LNCaP clone FGC (cell line): ENCODE data around the gene BLM.

ENCODE experiments used
- DNase-seq: peaks from one replicate; pipeline ENCODE4 v3.0.0-alpha.2; 2011; ENCODE audit warnings: low read depth
- H3K4me3 ChIP-seq: 2 replicates; pipeline ENCODE4 v1.5.1; 2011; ENCODE audit warnings: mild to moderate bottlenecking, low read depth, low read length, control low read depth
- TF ChIP-seq, protein P1 (sequence below): IDR thresholded peaks from 2 replicates; pipeline ENCODE4 v1.5.1; 2012; ENCODE audit warnings: mild to moderate bottlenecking; ENCODE audit not compliant: control insufficient read depth, insufficient read depth; ENCODE audit errors: extremely low read depth

Gene BLM

DNA sequence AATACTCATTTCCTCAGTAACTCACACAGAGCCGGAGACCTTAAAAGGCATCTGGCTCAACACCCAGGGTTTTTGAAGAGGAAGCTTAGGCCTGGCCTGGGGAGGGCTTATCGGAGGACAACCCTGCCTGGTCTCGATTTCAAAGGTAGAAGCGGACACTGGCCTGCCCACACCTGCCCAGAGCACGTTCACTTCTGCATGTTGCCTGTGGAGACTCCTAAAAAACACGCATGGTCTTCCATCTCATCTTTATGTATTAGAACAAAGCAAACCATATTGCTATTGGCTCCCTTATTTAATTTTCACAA is 95.8 kb downstream of the BLM start:
- DNase-seq: no peak
- TF ChIP-seq, protein P1, sequence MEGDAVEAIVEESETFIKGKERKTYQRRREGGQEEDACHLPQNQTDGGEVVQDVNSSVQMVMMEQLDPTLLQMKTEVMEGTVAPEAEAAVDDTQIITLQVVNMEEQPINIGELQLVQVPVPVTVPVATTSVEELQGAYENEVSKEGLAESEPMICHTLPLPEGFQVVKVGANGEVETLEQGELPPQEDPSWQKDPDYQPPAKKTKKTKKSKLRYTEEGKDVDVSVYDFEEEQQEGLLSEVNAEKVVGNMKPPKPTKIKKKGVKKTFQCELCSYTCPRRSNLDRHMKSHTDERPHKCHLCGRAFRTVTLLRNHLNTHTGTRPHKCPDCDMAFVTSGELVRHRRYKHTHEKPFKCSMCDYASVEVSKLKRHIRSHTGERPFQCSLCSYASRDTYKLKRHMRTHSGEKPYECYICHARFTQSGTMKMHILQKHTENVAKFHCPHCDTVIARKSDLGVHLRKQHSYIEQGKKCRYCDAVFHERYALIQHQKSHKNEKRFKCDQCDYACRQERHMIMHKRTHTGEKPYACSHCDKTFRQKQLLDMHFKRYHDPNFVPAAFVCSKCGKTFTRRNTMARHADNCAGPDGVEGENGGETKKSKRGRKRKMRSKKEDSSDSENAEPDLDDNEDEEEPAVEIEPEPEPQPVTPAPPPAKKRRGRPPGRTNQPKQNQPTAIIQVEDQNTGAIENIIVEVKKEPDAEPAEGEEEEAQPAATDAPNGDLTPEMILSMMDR: no peak
- H3K4me3 ChIP-seq: no peak overlapping the region

DNA sequence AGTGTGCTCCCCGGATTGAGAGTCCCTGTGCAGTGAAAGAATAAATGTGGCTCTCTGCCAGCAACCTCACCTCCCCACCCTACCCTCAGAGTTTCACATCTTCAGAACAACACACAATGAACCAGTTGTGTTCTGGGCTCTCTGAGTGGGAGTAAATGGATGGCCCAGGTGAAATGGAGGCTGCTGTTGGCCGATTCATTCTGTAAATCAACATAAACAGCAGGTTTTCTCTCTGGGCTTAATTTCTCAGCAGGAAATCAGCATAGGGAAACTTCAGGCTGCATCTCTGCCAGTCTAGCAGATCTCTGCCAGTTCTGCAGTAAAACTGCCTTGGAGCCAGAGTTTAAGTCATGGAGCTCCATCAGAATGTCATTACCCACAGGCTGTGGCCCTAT is 96.6 kb downstream of the BLM start:
- no peak overlapping the region for H3K4me3 ChIP-seq
- DNase-seq: no peak
- TF ChIP-seq, protein P1: no peak

DNA sequence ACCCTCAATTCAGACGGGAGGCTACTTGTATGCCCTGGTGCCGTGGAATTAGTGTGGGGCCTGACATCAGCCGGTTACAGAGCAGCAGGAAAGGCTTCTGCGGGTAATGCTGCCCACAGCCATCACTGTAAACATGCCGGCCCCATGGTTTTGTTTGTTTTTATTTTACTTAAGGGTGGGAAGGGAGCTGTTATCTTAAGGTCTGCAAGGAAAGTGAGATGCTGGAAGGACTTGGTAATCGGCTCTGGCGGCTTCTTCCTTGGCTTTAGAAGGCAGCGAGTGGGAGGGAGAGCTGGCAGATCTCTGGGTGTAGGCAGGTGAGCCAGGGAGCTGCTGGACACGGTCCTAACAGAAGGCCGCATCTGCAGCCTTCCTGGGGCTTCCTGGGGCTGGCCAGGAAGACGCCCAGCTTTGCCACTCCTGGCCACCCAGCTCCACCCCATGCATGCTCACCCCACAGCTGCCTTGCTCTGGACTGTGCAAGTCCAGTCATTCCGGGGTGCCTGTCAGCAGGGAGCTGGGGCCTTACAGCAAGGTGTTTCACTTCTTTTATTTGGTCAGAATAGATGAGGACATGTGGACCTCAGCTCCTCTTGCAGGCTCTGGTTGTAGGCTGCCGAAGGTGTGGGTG is 97.2 kb downstream of the BLM start:
- DNase-seq: no peak

DNA sequence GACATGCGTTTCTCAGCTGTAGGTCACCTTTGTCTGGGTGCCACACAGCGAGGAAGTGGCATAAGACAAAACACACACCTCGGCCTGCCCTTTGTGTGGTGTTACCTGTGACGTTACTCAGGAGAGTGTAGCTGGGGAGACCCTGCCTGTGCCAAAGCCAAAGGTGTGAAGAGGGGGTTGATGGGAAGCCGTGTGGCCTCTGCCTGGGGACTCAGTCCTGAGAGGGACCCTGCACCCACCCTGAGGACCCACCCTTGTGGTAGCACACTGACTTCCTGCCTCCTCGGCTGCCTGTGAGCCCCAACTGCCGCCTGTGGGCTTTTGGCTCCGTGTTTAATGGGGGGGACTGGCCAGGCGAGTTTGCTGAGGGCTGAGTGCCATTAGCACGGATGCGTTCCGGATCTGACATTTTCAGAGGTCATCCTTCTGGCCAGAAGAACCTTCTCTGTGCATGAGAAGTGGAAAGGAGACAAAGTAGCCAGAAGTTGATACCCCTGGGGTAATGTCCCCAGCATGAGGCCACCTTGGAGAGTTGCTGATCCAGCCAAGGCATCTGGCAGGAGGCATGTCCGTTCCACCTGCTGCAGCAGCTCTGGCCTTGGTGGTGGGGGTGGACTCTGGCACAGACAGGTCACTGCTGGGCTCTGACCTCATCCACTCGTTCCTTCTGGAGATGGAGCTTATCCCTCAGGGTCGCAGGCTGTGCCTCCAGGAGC is 99.4 kb downstream of the BLM start:
- DNase-seq: no peak
- no peak overlapping the region for H3K4me3 ChIP-seq
- TF ChIP-seq, protein P1: no peak

More for the DNA sequence above, 97.2 kb downstream of the BLM start:
- TF ChIP-seq, protein P1: no peak
- no peak overlapping the region for H3K4me3 ChIP-seq

DNA sequence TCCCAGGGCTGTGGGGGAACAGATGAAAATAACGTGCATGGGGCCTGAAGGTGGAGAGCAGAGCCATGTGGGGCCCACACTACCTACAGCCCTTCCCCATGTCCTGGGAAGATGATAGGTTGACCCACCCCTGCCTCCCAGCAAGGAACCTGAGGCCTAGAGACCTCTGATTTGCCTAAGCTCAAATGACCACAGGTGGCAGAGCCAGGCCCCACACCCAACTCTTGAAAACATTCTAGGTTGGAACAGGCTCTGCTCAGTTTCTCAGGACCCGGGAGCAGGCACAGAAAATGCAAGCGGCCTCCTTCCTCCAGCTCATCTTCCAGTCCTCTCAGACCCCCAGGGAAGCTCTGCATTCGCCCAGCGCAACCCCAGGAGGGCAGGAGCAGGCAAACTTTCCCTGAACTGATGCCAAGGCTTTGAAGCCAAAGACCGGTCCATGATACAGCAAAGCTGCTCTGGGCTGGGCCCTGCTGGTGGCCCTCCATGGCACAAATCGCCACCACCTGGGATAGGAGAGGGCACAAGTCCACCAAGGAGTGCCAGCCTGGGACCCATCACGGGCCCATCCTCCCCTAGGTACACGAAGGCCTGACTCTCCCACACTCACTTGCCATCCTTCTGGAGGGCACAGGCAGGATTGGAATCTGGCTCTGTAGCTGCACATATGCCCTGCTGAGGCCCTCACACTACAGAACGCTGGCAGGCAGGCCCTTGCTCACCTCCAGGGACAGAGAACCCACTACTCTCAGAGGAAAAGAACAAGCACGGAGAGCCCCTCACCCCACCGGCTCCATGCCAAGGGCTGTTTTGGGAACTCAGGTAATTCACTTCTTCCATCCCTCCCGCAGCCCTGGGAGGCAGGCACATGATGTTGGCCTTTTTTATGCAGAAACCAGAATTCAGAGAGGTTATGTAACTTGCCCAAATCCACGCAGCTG is 100.2 kb downstream of the BLM start:
- TF ChIP-seq, protein P1: no peak
- H3K4me3 ChIP-seq: no peak overlapping the region
- DNase-seq: no peak

DNA sequence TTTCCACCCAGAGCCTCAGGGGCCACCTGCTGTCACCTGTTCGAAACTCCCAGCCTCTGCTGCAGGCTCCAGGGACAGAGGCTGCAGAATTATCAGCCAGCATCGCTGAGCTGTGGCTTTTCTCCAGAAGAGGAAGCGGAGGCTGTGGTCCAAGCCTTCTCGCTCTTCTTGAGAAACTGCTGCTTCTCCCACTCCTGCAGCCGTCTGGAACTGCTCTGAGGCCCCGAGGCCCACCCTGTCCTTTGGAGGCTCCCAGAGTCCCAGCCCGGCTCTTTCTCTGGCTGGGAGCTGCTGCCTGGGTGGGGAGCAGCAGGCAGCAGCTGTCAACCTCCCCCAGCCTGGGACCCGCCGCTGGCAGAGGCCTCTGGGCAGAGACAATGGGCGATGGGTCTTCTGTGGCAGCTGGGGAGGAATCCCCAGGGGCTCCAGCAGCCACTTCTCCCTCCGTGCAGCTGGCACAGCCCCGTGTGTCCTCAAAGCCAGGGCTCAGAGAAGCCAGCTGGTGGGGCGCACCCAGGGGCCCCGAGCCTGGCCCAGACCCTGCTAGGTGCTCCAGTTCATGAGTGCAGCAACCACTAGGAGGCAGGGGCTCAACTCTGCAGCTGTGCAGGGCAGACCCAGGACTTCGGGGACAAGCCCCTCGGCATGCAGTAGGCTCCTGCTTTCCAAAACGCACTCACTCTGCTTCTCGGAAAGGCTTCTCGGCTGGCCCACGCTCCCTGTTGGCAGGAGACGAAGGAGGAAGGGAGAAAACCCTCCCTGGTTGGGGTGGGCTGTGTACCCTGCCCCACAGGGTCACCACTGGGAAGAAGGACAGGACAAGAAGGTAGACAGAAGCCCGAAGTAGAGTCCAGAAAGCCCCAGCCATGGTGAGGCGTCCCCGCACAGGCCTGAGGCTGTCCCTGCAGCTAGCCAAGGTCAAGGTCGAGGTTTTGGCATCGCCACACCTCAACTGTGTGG is 101.4 kb downstream of the BLM start:
- H3K4me3 ChIP-seq: no peak overlapping the region
- TF ChIP-seq, protein P1: no peak
- DNase-seq: no peak
